Omental fat pad (tissue), 4 donors: Measurements from ENCODE around the gene PAK3. TPM values are rescaled to one million over a fixed set of nuclear protein-coding genes. Genes with fewer than 3 reads are reported as not detected.

Experiments used
- ATAC-seq: fragments of 150-250 bp; one replicate; pipeline ENCODE4 v1.9.1; 2016; ENCODE audit warnings: mild to moderate bottlenecking, moderate library complexity; ENCODE audit not compliant: low FRiP score
- DNase-seq: peaks from one replicate; pipeline ENCODE4 v3.0.0-alpha.2; 2019; ENCODE audit warnings: low spot score
- CTCF ChIP-seq, 3 donors: fragments of 450-650 bp; IDR thresholded peaks; one replicate each; pipeline ENCODE4 v1.5.1; 2016 to 2017; ENCODE audit warnings: antibody characterized with exemption in 3 of 3, mild to moderate bottlenecking in 3 of 3, moderate library complexity in 2 of 3
- total RNA-seq, 4 donors: library from RNA; depleted of rRNA; stranded (reverse); fragments of >200 nt; gene quantifications; one replicate each; pipeline ENCODE4 v1.1.0, GENCODE V29; 2016

Gene PAK3
- total RNA-seq, 4 donors from 2014 or later: 0.72 to 2.7 (median 1.5) TPM

- ATAC-seq (no peak), DNase-seq (no peak)
- TF ChIP-seq CTCF (IDR thresholded peaks at IDR 0.05): no peak
Measured at GRCh38 chrX:111164728-111165127, 68.7 kb downstream of the PAK3 start.

DNA sequence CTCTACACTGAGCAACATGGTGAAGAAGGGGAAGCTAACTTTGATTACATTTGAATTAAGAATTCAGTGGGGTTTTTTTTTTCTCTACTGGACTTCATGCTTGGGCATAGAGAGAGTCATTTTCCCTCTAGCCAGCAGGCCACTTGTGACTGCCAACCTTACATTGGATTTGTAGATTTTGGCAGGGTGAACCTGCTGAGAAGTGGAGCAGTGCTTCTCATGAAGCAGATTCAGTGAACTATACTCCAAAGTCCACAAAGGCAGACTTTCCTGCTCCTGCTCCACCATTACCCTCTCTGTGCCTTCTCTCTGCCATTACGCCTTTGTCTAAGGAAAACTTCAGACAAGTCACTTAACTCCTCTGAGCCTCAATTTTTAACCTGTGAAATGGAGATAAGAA lies 69.9 kb downstream of the PAK3 start:
- no peak for ATAC-seq
- no peak for TF ChIP-seq CTCF (IDR thresholded peaks at IDR 0.05)
- DNase-seq: no peak

GRCh38 chrX:111167334-111167733 lies 71.3 kb downstream of the PAK3 start:
- no peak for TF ChIP-seq CTCF (IDR thresholded peaks at IDR 0.05)
- no peak for ATAC-seq
- no peak for DNase-seq

DNA sequence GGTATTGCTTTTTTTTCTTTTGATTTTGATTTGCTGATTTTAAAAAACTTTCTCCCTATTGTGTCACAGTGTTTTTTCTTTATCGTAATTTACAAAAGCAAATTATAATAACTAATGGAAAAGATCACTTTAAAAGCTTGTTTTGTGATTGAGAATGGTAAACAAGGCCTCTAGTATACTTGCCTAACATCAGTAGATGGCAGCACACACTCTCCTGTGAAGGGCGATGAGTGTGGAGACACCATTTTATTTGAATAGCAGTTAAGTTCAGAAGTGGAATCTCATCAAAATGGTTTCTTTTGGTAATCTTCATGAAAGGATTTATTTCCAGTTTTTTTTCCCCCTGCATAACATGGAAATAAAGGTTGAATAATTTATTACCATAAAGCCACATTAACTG lies 72.3 kb downstream of the PAK3 start:
- TF ChIP-seq CTCF (IDR thresholded peaks at IDR 0.05): no peak
- no peak for ATAC-seq
- no peak for DNase-seq

- ATAC-seq: no peak
- no peak for DNase-seq
- TF ChIP-seq CTCF (IDR thresholded peaks at IDR 0.05): no peak
Measured at GRCh38 chrX:111169141-111169540, 73.2 kb downstream of the PAK3 start.

GRCh38 chrX:111170017-111170416 lies 74.0 kb downstream of the PAK3 start:
- DNase-seq (no peak), ATAC-seq (no peak)

More at GRCh38 chrX:111170017-111170416, 74.0 kb downstream of the PAK3 start:
- no peak for TF ChIP-seq CTCF (IDR thresholded peaks at IDR 0.05)
